A673 (cell line): ENCODE measurements around the gene PLPP1.

Source experiments
- CTCF ChIP-seq: fragments of 300-800, 200-600 bp; sonication (generic); conservative IDR thresholded peaks from 2 replicates; pipeline ENCODE4 v1.5.1; 2017; ENCODE audit warnings: low read depth, mild to moderate bottlenecking, antibody characterized with exemption, low read length, moderate library complexity, mixed read lengths
- EZH2 ChIP-seq: fragments of 200-600 bp; sonication (generic); IDR thresholded peaks from 2 replicates; pipeline ENCODE4 v1.6.1; 2017; ENCODE audit warnings: borderline replicate concordance, low read depth, mild to moderate bottlenecking, mixed read lengths, antibody characterized with exemption, low read length; ENCODE audit not compliant: poor library complexity, severe bottlenecking

- no peak for TF ChIP-seq CTCF
- TF ChIP-seq EZH2, result no peak
These were observed 64.5 kb downstream of the PLPP1 start for GRCh38 chr5:55470282-55470681.
